Measurements from ENCODE around the gene RGS1. TPM values are rescaled to one million over a fixed set of nuclear protein-coding genes. Genes with fewer than 3 reads are reported as not detected.

Gene RGS1
- total RNA-seq, 1 experiment from 2014 or later = not detected

DNA sequence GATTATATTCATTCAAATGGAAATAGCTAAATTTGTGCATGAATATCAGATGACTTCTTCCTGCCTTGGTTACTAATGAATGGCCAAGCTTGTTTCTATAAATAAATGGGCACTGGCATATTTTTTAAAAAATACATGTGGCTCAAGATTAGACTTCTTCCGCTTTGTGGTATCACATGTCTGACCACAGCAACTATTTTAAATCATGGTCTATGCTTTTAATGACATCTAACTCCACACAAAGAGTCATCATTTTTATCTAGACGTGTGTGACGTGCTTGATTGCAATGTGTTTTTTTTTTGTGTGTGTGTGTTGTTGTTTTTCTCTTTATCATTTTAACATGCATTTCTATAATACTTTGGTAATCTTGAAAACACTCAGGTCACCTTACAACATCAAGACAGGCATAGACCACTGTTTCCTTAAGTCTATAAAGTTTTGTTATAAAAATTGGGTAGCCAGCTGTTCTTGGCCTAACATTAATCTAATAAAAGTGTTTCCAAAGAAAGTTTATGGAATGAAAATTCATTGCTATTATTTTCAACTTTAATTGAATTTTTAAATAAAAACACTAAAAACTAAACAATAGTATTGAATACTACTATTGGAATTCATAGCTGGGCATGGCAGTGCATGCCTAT is 29.5 kb downstream of the RGS1 start:
- H3K4me2 ChIP-seq (ENCODE audit: insufficient read depth, insufficient read length, low read length) = no peak overlapping the region
- no peaks in the 10 kb centered on the region for H3K79me1 ChIP-seq (ENCODE audit: insufficient read depth, low read depth, low read length, poor library complexity, severe bottlenecking)
- H2BK12ac ChIP-seq (ENCODE audit: insufficient read length, low read depth, low read length) = no peak overlapping the region
- H3T11ph ChIP-seq (ENCODE audit: low read length) = no peak overlapping the region
- no peak overlapping the region for H3K14ac ChIP-seq (ENCODE audit: insufficient read depth, low read length)
- no peaks in the 10 kb centered on the region for H3K79me2 ChIP-seq (ENCODE audit: insufficient read depth, low read length)
- no peak overlapping the region for H4K5ac ChIP-seq (ENCODE audit: insufficient read length, low read depth, low read length)
- Mint-ChIP-seq H3K36me3 (ENCODE audit: insufficient read depth in 1 of 3, low read depth in 3 of 3) (no peaks in the 10 kb centered on the region), H3K27me3 (ENCODE audit: low read depth) (no peaks in the 10 kb centered on the region), H3K4me3 (no peak overlapping the region), H3K27ac (no peak overlapping the region), H3K4me1 (no peaks in the 10 kb centered on the region), H3K9me3 (no peaks in the 10 kb centered on the region)
- TF ChIP-seq CTCF (conservative IDR thresholded peaks at IDR 0.05) = no peak
- no peak overlapping the region for H2BK5ac ChIP-seq (ENCODE audit: insufficient read length, low read length)
- no peak overlapping the region for H3K4ac ChIP-seq (ENCODE audit: low read depth, low read length)
- no peaks in the 10 kb centered on the region for H3K23me2 ChIP-seq (ENCODE audit: insufficient read length, low read depth, low read length, poor library complexity, severe bottlenecking)
- H2AFZ ChIP-seq (ENCODE audit: low read length) = no peak overlapping the region
- H2BK20ac ChIP-seq (ENCODE audit: low read depth, low read length, poor library complexity, severe bottlenecking) = no peak overlapping the region
- H2BK120ac ChIP-seq (ENCODE audit: low read depth, low read length, poor library complexity, severe bottlenecking) = no peak overlapping the region
- no CpG with 5 or more reads among the region's 3 CpGs for WGBS (ENCODE audit: extremely low coverage, insufficient read length, low lambda C conversion rate)
- H4K8ac ChIP-seq (replicated peaks; ENCODE audit: insufficient read length, low read depth, low read length) = no peak overlapping the region
- H3K9me3 ChIP-seq (ENCODE audit: control insufficient read depth, low read depth, low read length) = no peaks in the 10 kb centered on the region
- H2AK5ac ChIP-seq (ENCODE audit: insufficient read length, low read length) = no peak overlapping the region
- H4K91ac ChIP-seq (ENCODE audit: insufficient read length, low read depth, low read length) = no peak overlapping the region
- no peak overlapping the region for H3K27ac ChIP-seq (ENCODE audit: insufficient read length, low read depth, low read length)
- no peak overlapping the region for H3K56ac ChIP-seq (ENCODE audit: insufficient read length, low read depth, low read length)
- H3K4me1 ChIP-seq (ENCODE audit: insufficient read depth, low read length) = no peaks in the 10 kb centered on the region
- H4K20me1 ChIP-seq (ENCODE audit: control insufficient read depth, insufficient read depth, insufficient read length) = no peaks in the 10 kb centered on the region
- H3K27me3 ChIP-seq (ENCODE audit: insufficient read depth, low read length) = no peaks in the 10 kb centered on the region
- no peak overlapping the region for H3K9ac ChIP-seq (ENCODE audit: extremely low read depth, insufficient read length, low read length)
- H3K23ac ChIP-seq (ENCODE audit: insufficient read length, low read depth, low read length) = no peak overlapping the region
- no peak for DNase-seq
- H2BK15ac ChIP-seq (ENCODE audit: low read depth, low read length) = no peak overlapping the region
- H3K18ac ChIP-seq (ENCODE audit: insufficient read length, low read depth, low read length) = no peak overlapping the region
